Stimulated activated CD8-positive, alpha-beta memory T cell treated with anti-CD3 and anti-CD28 coated beads, Interleukin-12 subunit alpha, Interleukin-12 subunit beta, amount 100 ng/mL, for 1 hour (primary cell): ENCODE results near the gene RPGR.

Experiments used
- DNase-seq: peaks from one replicate; pipeline ENCODE4 v3.0.0-alpha.2; 2020; ENCODE audit warnings: low read depth

The RPGR gene

DNA sequence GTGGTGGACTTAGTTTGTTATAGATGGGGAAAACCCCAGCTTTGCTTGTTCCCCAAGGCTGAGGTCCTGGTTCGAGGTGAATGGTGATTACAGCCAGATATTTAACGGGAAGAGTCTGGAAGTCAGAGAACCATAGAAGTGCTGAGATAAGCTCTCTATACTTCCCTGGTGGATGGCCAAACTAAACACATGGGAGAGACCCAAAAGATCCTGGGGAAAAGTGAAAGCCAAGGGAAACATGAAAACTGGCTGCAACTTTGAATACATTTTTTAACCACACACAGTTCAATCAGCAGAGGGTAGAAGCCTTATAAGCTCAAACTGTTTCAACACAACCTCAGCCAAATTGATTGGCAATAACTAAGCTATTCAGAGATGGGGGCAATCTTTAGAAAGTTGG, 77.3 kb downstream of the RPGR start:
- no peak for DNase-seq

DNA sequence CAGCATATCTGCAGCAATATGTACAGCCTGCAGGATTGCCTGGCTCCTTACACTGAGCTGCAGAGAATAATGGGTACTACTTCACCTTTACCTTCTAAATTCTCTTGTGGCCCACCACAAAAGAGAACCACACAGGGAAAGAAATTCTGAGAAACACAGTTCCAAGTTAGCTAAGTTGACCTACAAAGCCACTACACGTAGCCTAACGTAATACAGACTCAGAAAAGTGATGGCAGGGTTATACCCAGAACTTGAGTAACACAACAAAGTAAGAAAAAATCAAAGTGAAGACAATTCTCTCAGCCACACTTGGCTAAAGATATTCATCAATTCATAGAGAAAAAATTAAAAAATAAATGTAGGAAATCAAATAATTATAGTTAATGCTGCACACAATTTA, 80.3 kb downstream of the RPGR start:
- no peak for DNase-seq

DNA sequence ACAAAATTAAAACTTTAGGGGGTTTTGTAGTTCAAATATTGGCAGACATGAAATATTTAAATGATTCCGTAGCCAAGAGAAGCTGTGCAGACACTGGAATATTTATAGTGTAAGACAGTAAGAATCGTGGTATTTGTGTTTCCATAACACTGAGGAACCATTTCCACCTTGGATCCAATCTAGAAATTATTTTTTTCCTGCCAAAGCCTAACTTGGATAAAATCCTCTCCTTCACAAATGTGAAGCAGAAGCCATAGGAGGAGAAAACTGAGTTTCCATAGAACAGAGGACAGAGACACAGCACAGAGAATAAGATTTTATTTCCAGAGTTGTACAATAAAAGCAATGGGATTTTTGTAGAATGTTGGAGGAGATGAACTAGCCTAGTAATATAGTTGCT, 86.8 kb downstream of the RPGR start:
- DNase-seq: no peak

- no peak for DNase-seq
These were observed 90.3 kb downstream of the RPGR start for GRCh38 chrX:38236901-38237615.

GRCh38 chrX:38233891-38234667, 93.2 kb downstream of the RPGR start:
- DNase-seq: no peak

- DNase-seq: no peak
These were observed 95.1 kb downstream of the RPGR start for GRCh38 chrX:38232079-38232686.

GRCh38 chrX:38225093-38225492, 102.2 kb downstream of the RPGR start:
- no peak for DNase-seq

DNA sequence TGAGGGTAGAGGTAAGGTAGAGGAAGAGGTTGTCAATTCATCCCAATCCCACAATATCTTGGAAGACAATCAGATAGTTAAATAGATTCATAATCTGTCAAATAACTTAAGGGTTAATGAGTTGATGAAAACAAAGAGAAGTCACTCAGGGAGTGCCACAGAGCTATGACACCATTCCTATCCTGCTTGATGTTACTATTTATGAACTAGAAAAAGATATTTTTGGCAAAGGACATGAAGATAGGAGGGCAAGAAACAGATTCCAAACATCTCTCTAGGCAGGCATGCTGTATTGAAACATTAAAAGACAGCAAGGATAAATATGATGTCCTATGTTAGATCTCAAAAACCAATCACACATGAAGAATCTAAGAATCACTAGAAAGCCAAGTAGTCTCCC, 103.1 kb downstream of the RPGR start:
- DNase-seq: no peak

- no peak for DNase-seq
These were observed 105.8 kb downstream of the RPGR start for GRCh38 chrX:38221391-38221929.

DNA sequence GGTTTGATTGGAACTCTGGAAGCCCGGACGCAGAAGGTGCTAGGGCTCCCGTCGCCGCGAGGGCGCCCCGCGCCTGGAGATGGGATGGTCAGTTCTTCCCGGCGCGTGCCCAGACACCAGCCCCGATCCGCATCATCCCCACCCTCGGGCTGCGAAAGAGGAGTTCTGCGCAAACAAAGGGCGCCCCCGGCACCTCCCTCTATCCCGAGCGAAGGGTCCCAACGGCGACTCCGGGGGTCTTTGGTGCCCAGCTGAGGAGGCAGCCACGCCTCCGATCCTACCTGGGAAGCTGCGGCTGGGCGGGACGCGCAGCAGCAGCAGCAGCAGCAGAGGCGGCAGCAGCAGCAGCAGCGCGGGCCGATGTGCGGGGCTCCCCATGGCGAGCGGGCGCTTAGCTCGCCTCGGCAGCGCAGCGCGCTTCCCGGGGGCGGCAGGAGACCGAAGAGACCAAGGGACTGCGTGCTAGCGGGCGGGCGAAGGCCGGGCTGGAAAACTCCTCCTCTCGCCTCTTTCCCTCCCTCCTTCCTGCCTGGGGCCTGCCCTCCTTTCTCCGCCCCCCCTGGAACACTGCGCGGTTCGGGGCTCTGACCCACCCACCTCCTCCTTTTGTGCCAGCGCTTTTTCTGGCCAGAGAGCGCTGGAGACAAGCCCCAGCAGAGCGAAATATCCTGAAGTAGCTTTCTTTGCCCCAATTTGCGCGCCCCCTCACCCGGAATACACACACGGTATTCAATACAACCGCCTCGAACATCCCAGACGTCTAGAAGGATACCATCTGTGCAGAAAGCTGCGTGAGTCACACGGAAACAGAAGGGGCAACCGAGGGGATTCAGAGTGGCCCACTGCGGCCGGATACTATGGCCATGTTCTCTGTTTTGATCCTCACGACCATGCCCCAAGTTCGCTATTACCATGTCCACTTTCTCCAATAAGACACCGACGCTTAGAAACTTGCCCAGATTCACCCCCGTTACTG, 106.6 kb downstream of the RPGR start, which contains the start of gene SRPX:
SRPX (minus strand) TSS at position 457 of the 976 bp plus-strand sequence; CDS start at position 378, 79 bp downstream.
- no peak for DNase-seq

GRCh38 chrX:38220024-38220414, 107.3 kb downstream of the RPGR start:
- DNase-seq: no peak
